GM06990 (cell line): ENCODE results near the gene NCSTN.

Experiments
- DNase-seq: peaks from one replicate; pipeline ENCODE4 v3.0.0-alpha.2; 2011; ENCODE audit not compliant: insufficient read length; ENCODE audit errors: extremely low read depth
- H3K27me3 ChIP-seq: replicated peaks from 2 replicates; pipeline ENCODE4 v1.6.0; 2011; ENCODE audit warnings: low read length; ENCODE audit not compliant: control insufficient read depth, insufficient read depth
- H3K36me3 ChIP-seq: 2 replicates; pipeline ENCODE4 v1.5.1; 2011; ENCODE audit warnings: low read length; ENCODE audit not compliant: control insufficient read depth, insufficient read depth
- H3K4me3 ChIP-seq: replicated peaks from 2 replicates; pipeline ENCODE4 v1.5.1; 2011; ENCODE audit warnings: low read depth, mild to moderate bottlenecking, control low read depth, low read length
- TF ChIP-seq, protein P1 (sequence below): IDR thresholded peaks from 2 replicates; pipeline ENCODE4 v1.5.1; 2011; ENCODE audit warnings: low read length, control low read depth, mild to moderate bottlenecking, inconsistent platforms; ENCODE audit not compliant: insufficient read depth, poor library complexity, severe bottlenecking

The NCSTN gene

GRCh38 chr1:160326418-160326817, 16.8 kb upstream of the NCSTN start:
- Histone ChIP-seq H3K27me3 (no peaks in the 10 kb centered on the region), H3K36me3 (peaks cover 32% of the 10 kb centered on the region), H3K4me3 (no peak overlapping the region)
- DNase-seq, result no peak
- TF ChIP-seq, protein P1, sequence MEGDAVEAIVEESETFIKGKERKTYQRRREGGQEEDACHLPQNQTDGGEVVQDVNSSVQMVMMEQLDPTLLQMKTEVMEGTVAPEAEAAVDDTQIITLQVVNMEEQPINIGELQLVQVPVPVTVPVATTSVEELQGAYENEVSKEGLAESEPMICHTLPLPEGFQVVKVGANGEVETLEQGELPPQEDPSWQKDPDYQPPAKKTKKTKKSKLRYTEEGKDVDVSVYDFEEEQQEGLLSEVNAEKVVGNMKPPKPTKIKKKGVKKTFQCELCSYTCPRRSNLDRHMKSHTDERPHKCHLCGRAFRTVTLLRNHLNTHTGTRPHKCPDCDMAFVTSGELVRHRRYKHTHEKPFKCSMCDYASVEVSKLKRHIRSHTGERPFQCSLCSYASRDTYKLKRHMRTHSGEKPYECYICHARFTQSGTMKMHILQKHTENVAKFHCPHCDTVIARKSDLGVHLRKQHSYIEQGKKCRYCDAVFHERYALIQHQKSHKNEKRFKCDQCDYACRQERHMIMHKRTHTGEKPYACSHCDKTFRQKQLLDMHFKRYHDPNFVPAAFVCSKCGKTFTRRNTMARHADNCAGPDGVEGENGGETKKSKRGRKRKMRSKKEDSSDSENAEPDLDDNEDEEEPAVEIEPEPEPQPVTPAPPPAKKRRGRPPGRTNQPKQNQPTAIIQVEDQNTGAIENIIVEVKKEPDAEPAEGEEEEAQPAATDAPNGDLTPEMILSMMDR, result no peak

DNA sequence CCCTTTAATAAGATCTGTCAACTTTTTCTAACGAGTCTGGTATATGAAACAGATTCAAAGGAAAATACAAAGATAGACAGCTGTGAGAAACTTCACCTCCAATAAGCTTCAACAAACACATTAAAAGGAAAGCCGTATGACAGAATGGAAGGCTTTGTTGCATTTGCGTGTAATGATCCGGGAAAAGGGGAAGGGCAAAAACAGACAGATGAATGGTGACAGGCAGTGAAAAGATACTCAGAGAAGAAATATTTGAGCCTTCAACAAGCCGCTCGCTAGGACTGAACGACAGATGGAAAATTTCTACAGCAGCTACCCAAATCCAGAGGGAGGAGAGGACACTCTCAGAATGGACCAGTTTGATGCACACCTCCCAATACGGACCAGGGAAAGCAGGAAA, 15.0 kb upstream of the NCSTN start:
- Histone ChIP-seq H3K27me3 (no peaks in the 10 kb centered on the region), H3K36me3 (peaks cover 34% of the 10 kb centered on the region), H3K4me3 (no peak overlapping the region)
- DNase-seq, result no peak
- TF ChIP-seq, protein P1, result no peak

DNA sequence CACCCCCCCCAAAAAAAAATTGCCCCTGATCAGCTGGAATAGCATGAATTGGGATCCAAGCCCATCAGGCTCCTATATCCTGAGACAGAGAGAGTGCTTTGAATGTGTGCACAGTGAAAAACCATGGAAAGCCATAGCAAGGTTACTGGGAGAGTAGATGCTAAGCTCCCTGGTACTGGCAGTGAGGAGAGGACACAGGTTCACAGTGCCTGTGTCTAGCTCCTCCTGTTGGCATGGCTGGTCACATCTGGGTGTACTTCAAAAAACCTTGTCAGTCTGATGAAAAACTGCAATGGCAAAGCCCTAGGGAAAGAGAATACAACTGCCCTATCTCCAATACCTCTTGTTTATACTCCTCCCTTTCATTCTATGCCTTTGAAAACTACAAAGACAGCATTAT, 13.1 kb upstream of the NCSTN start:
- peaks cover 32% of the 10 kb centered on the region for H3K36me3 ChIP-seq

DNA sequence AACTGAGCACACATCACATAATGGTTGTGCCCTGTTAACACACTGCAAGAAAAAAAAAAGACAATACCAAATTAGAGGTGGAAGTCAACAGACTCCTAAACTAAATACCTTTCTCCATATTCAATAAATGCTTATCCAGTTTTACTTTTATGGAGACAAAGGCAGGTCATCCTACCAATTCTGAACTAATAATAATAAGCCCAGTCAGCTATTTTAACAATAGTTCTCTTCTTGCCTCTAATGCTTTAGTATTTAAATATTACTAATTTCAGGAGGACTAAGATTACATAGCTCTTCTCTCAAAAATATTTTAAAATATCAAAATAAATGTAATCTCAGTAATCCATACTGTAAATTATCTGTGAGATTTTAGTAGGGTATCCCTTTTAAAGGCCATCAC, 10.7 kb upstream of the NCSTN start:
- TF ChIP-seq, protein P1, result no peak
- peaks cover 22% of the 10 kb centered on the region for H3K36me3 ChIP-seq
- H3K4me3 ChIP-seq, result no peak overlapping the region
- no peaks in the 10 kb centered on the region for H3K27me3 ChIP-seq
- no peak for DNase-seq

More for the DNA sequence above, 13.1 kb upstream of the NCSTN start:
- no peaks in the 10 kb centered on the region for H3K27me3 ChIP-seq
- no peak for DNase-seq
- no peak overlapping the region for H3K4me3 ChIP-seq
- TF ChIP-seq, protein P1, result no peak

DNA sequence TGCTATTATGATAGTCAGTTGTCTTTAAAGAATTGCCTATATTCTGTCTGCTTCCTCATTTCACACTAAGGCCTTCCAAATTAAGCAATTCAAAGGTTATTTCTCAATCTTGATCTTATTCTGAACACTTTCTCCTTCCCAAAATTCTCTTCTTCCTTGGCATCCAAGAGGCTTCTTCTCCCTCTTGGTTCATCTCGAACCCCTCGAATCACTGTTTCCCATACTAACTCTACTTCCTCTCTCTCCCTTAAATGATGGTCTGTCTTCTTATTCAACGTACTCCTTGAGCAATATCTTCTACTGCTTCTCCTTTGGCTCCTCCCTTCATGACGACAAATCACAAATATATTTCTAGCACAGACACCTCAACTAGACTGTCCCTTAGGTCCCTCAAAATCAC, 4.6 kb upstream of the NCSTN start:
- TF ChIP-seq, protein P1, result no peak
- Histone ChIP-seq H3K4me3 (no peak overlapping the region), H3K36me3 (peaks cover 7% of the 10 kb centered on the region), H3K27me3 (no peaks in the 10 kb centered on the region)
- no peak for DNase-seq

DNA sequence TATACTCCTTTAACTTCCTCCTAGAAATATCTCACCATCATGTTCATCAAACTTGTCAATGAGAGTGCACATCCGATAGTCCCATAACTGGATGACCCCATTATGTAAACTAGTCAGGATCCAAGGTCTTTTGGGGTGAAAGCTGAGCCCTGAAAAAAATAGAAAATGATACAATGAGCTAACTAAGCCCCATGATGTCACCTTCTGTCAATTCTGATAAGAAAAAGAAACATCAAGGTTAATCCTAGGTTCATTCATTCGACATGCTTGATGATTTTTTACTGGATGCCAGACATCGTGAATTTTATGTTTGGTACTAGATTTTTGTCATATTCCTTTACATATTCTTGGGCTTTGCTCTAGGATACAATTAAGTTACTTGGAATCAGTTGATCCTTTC, 3.0 kb upstream of the NCSTN start:
- Histone ChIP-seq H3K4me3 (no peak overlapping the region), H3K36me3 (peaks cover 5% of the 10 kb centered on the region), H3K27me3 (no peaks in the 10 kb centered on the region)
- DNase-seq, result no peak
- TF ChIP-seq, protein P1, result no peak
